Hepatocyte (in vitro differentiated cells): ENCODE data around the gene AGO3. TPM values are rescaled to one million over a fixed set of nuclear protein-coding genes. Genes with fewer than 3 reads are reported as not detected.

Source experiments
- DNase-seq: peaks from one replicate; pipeline ENCODE4 v3.0.0-alpha.2; 2016; ENCODE audit warnings: low spot score
- H2AFZ ChIP-seq: fragments of 200-600 bp; sonication (generic); 2 replicates; pipeline ENCODE4 v1.6.0; 2016; ENCODE audit warnings: antibody characterized with exemption, mild to moderate bottlenecking
- H3K27ac ChIP-seq: fragments of 200-600 bp; sonication (generic); 2 replicates; pipeline ENCODE4 v1.5.1; 2016; ENCODE audit warnings: mild to moderate bottlenecking
- H3K27me3 ChIP-seq: fragments of 200-600 bp; sonication (generic); 2 replicates; pipeline ENCODE4 v1.6.1; 2016
- H3K36me3 ChIP-seq: fragments of 200-600 bp; sonication (generic); replicated peaks from 2 replicates; pipeline ENCODE4 v1.5.1; 2016; ENCODE audit warnings: low read depth; ENCODE audit not compliant: insufficient read depth
- H3K4me1 ChIP-seq: fragments of 200-600 bp; sonication (generic); 2 replicates; pipeline ENCODE4 v1.5.1; 2016; ENCODE audit warnings: mild to moderate bottlenecking, moderate library complexity; ENCODE audit not compliant: insufficient read depth
- H3K4me2 ChIP-seq: fragments of 200-600 bp; sonication (generic); 2 replicates; pipeline ENCODE4 v1.6.0; 2016
- H3K4me3 ChIP-seq: fragments of 200-600 bp; sonication (generic); 2 replicates; pipeline ENCODE4 v1.5.1; 2016; ENCODE audit warnings: mild to moderate bottlenecking
- H3K79me2 ChIP-seq: fragments of 200-600 bp; sonication (generic); 2 replicates; pipeline ENCODE4 v1.6.0; 2017; ENCODE audit warnings: mild to moderate bottlenecking
- H3K9me2 ChIP-seq: fragments of 200-600 bp; sonication (generic); replicated peaks from 2 replicates; pipeline ENCODE4 v1.6.0; 2017; ENCODE audit warnings: mild to moderate bottlenecking; ENCODE audit not compliant: insufficient read depth
- H3K9me3 ChIP-seq: fragments of 200-600 bp; sonication (generic); 2 replicates; pipeline ENCODE4 v1.5.1; 2016; ENCODE audit warnings: low read depth, mild to moderate bottlenecking
- H4K20me1 ChIP-seq: fragments of 200-600 bp; sonication (generic); 2 replicates; pipeline ENCODE4 v1.6.0; 2016; ENCODE audit warnings: mild to moderate bottlenecking; ENCODE audit not compliant: insufficient read depth, poor library complexity, severe bottlenecking
- EZH2 ChIP-seq: fragments of 200-600 bp; sonication (generic); IDR thresholded peaks from 2 replicates; pipeline ENCODE4 v1.6.1; 2016; ENCODE audit warnings: antibody characterized with exemption, mild to moderate bottlenecking, borderline replicate concordance
- EZH2phosphoT487 ChIP-seq: fragments of 200-600 bp; sonication (generic); IDR thresholded peaks from one replicate; pipeline ENCODE4 v1.6.1; 2018; ENCODE audit warnings: antibody characterized with exemption, mild to moderate bottlenecking, low read depth, moderate library complexity; ENCODE audit not compliant: unreplicated experiment, severe bottlenecking
- WGBS: methylation state at CpG from one replicate; pipeline ENCODE4 v1.1.6; 2016; ENCODE audit warnings: low lambda C conversion rate; ENCODE audit errors: missing lambda C conversion rate; 5-methylcytosine and 5-hydroxymethylcytosine counted together
- polyA plus RNA-seq: library from polyadenylated mRNA; unstranded; fragments of >200 nt; fragmentation: Nextera tagmentation; extraction: Ambion mirVana; gene quantifications from 2 replicates; pipeline ENCODE4 v1.2.1, GENCODE V29; 2016
- total RNA-seq: library from RNA; depleted of rRNA; stranded (reverse); fragments of >200 nt; gene quantifications from 2 replicates; pipeline ENCODE4 v1.2.3, GENCODE V29; 2014
- TF ChIP-seq, protein P1 (sequence below): fragments of 200-600 bp; sonication (generic); IDR thresholded peaks from 2 replicates; pipeline ENCODE4 v1.5.1; 2016; ENCODE audit warnings: antibody characterized with exemption, mild to moderate bottlenecking; ENCODE audit not compliant: poor library complexity

AGO3 gene
- total and polyA plus RNA-seq, 2 experiments from 2014 or later: 16.9 to 24.4 TPM

DNA sequence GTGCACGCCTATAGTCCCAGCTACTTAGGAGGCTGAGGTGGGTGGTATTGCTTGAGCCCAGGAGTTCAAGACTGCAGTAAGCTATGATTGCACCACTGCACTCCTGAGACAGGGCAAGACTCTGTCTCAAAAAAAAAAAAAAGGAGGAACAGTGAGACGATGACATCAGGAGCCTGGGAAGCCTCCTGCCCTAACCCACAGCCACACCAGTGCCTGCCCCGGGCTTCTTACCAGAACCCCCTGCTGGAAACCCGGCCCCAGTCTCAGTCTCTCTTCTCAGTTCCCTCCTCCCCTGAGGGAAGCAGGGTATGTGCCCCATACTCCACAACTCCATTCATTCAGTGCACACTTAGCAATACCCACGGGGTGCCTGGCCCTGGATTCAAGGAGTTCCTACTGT lies 185.0 kb downstream of the AGO3 start:
- H3K27ac ChIP-seq: peak overlapping the region; percentile 55
- no peak overlapping the region for H3K4me3 ChIP-seq
- H3K9me3 ChIP-seq: no peaks in the 10 kb centered on the region
- no peaks in the 10 kb centered on the region for H3K79me2 ChIP-seq
- no peak for DNase-seq
- H3K4me1 ChIP-seq: peaks cover 37% of the 10 kb centered on the region
- H3K4me2 ChIP-seq: no peak overlapping the region
- no peaks in the 10 kb centered on the region for H3K36me3 ChIP-seq
- no peaks in the 10 kb centered on the region for H4K20me1 ChIP-seq
- WGBS: 64% methylated on average over 5 of the region's 5 CpGs
- no peaks in the 10 kb centered on the region for H3K27me3 ChIP-seq
- H3K9me2 ChIP-seq: no peaks in the 10 kb centered on the region
- TF ChIP-seq, protein P1, sequence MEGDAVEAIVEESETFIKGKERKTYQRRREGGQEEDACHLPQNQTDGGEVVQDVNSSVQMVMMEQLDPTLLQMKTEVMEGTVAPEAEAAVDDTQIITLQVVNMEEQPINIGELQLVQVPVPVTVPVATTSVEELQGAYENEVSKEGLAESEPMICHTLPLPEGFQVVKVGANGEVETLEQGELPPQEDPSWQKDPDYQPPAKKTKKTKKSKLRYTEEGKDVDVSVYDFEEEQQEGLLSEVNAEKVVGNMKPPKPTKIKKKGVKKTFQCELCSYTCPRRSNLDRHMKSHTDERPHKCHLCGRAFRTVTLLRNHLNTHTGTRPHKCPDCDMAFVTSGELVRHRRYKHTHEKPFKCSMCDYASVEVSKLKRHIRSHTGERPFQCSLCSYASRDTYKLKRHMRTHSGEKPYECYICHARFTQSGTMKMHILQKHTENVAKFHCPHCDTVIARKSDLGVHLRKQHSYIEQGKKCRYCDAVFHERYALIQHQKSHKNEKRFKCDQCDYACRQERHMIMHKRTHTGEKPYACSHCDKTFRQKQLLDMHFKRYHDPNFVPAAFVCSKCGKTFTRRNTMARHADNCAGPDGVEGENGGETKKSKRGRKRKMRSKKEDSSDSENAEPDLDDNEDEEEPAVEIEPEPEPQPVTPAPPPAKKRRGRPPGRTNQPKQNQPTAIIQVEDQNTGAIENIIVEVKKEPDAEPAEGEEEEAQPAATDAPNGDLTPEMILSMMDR: no peak
- TF ChIP-seq EZH2phosphoT487 (no peak), EZH2 (no peak)
- H2AFZ ChIP-seq: no peak overlapping the region

DNA sequence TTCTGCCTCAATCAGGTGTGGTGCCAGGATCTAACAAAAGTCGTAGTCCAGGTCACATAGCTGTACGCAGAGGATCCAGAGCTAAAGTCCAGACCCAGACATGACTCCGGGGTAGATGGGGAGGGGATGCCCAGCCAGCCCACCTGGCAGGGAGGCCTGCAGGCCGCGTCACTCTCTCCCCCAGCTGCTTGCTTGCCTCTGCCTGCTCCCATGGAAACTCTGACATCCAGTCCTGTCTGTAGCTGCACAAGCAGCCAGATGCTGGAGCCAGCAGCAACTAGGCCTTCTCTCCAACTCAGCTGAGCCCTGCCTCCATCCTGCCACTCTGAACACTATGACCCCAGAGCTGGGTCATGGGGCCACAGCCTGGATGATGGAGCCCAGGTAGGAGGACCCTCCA lies 186.0 kb downstream of the AGO3 start:
- Histone ChIP-seq H3K27ac (no peak overlapping the region), H2AFZ (no peak overlapping the region), H3K9me2 (no peaks in the 10 kb centered on the region), H3K4me1 (peaks cover 37% of the 10 kb centered on the region), H3K36me3 (no peaks in the 10 kb centered on the region), H3K4me3 (no peak overlapping the region), H3K27me3 (no peaks in the 10 kb centered on the region), H3K4me2 (no peak overlapping the region), H4K20me1 (no peaks in the 10 kb centered on the region), H3K79me2 (no peaks in the 10 kb centered on the region), H3K9me3 (no peaks in the 10 kb centered on the region)
- WGBS: 84% methylated on average over 5 of the region's 5 CpGs
- TF ChIP-seq EZH2phosphoT487: no peak
- no peak for TF ChIP-seq EZH2
- TF ChIP-seq, protein P1: no peak
- DNase-seq: no peak

DNA sequence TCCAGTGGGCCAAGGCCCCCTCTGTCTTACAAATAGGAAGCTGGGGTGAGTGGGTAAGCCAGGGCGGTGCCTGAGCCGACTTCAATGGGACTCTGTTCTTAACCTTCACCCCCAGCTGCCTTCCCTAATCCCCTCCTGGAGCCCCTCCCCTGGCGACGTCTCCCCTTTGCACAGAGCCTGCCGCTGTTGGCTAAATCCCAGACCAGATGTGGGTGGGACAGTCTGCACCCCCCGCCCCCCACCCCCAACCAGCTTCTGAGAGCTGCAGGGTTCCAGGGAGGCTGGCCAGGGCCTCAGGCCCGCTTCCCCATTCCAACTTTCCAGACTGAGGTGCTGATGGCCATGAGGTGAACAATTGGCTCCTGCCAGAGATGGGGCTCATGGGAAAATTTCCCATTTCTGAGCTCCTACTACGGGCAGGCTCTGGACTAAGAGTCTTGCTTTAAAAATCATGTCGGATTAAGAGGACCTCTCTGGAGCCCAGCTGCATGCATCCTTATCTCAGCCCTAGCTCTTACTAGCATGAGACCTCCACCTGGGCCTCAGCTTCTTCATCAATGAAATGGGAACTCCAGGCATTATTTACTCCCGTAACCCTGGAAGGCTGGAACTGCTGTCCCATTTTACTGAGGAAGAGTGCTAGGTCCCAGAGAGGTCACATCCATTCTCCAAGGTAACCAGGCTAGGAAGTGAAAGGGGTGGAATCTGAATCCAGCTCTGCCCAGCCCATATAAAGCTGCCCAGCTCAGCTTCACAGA lies 187.7 kb downstream of the AGO3 start:
- WGBS: 60% methylated on average over 10 of the region's 10 CpGs
- no peak overlapping the region for H3K4me2 ChIP-seq
- no peaks in the 10 kb centered on the region for H4K20me1 ChIP-seq
- H3K36me3 ChIP-seq: no peaks in the 10 kb centered on the region
- DNase-seq: no peak
- no peaks in the 10 kb centered on the region for H3K9me2 ChIP-seq
- no peak overlapping the region for H3K4me3 ChIP-seq
- H3K27ac ChIP-seq: peak overlapping the region; percentile 34
- no peak overlapping the region for H2AFZ ChIP-seq
- H3K79me2 ChIP-seq: no peaks in the 10 kb centered on the region
- TF ChIP-seq EZH2phosphoT487: no peak
- no peak for TF ChIP-seq EZH2
- TF ChIP-seq, protein P1: no peak
- H3K4me1 ChIP-seq: peaks cover 37% of the 10 kb centered on the region
- H3K27me3 ChIP-seq: peaks cover 5% of the 10 kb centered on the region
- H3K9me3 ChIP-seq: no peaks in the 10 kb centered on the region
